Neuronal stem cell (in vitro differentiated cells): ENCODE measurements around the gene SCIMP.

Source experiments
- DNase-seq: peaks from one replicate; pipeline ENCODE4 v3.0.0-alpha.2; 2013; ENCODE audit warnings: low spot score
- H2AFZ ChIP-seq: one replicate; pipeline ENCODE4 v1.6.1; 2013; ENCODE audit warnings: mild to moderate bottlenecking, low read length, inconsistent platforms
- H2AK5ac ChIP-seq: 2 replicates; pipeline ENCODE4 v1.6.1; 2013; ENCODE audit warnings: low read depth, mild to moderate bottlenecking, inconsistent platforms, low read length, moderate library complexity, mixed read lengths
- H2BK120ac ChIP-seq: 2 replicates; pipeline ENCODE4 v1.6.1; 2013; ENCODE audit warnings: low read depth, mild to moderate bottlenecking, inconsistent platforms, low read length, moderate library complexity, mixed read lengths
- H2BK12ac ChIP-seq: one replicate; pipeline ENCODE4 v1.6.1; 2013; ENCODE audit warnings: low read length, inconsistent platforms
- H2BK15ac ChIP-seq: 2 replicates; pipeline ENCODE4 v1.6.1; 2013; ENCODE audit warnings: mild to moderate bottlenecking, low read length, inconsistent platforms, mixed read lengths
- H2BK5ac ChIP-seq: one replicate; pipeline ENCODE4 v1.6.1; 2013; ENCODE audit warnings: inconsistent platforms, mild to moderate bottlenecking, low read length, moderate library complexity
- H3K14ac ChIP-seq: one replicate; pipeline ENCODE4 v1.6.1; 2013; ENCODE audit warnings: low read length, inconsistent platforms
- H3K18ac ChIP-seq: 2 replicates; pipeline ENCODE4 v1.6.1; 2013; ENCODE audit warnings: low read length, inconsistent platforms
- H3K23ac ChIP-seq: 2 replicates; pipeline ENCODE4 v1.6.1; 2013; ENCODE audit warnings: low read depth, mild to moderate bottlenecking, mixed read lengths, low read length, inconsistent platforms; ENCODE audit not compliant: poor library complexity
- H3K27ac ChIP-seq: replicated peaks from 3 replicates; pipeline ENCODE4 v1.5.1; 2013; ENCODE audit warnings: low read length, inconsistent platforms
- H3K27me3 ChIP-seq, 3 experiments: 2 replicates each; pipeline ENCODE4 v1.6.1; 2013; ENCODE audit warnings: low read length in 3 of 3, mild to moderate bottlenecking in 2 of 3, inconsistent platforms in 1 of 3, low read depth in 1 of 3, mixed read lengths in 1 of 3, moderate library complexity in 1 of 3; ENCODE audit not compliant: control insufficient read depth in 3 of 3, insufficient read depth in 3 of 3
- H3K36me3 ChIP-seq, 2 donors: replicated peaks in 1 of 2; 2 replicates each; pipeline ENCODE4 v1.6.1; 2013; ENCODE audit warnings: low read length in 2 of 2; ENCODE audit not compliant: control insufficient read depth in 2 of 2, insufficient read depth in 2 of 2
- H3K4ac ChIP-seq: 2 replicates; pipeline ENCODE4 v1.6.1; 2013; ENCODE audit warnings: inconsistent platforms, mild to moderate bottlenecking, low read length, moderate library complexity
- H3K4me1 ChIP-seq, 2 donors: 1 replicate in 1 of 2; 2 replicates in 1 of 2; pipeline ENCODE4 v1.6.1; 2013; ENCODE audit warnings: low read length in 2 of 2, low read depth in 1 of 2; ENCODE audit not compliant: control insufficient read depth in 2 of 2, insufficient read depth in 1 of 2
- H3K4me2 ChIP-seq: one replicate; pipeline ENCODE4 v1.6.1; 2013; ENCODE audit warnings: mild to moderate bottlenecking, low read length, inconsistent platforms; ENCODE audit not compliant: insufficient read depth, poor library complexity, severe bottlenecking
- H3K4me3 ChIP-seq, 2 donors: 2 replicates each; pipeline ENCODE4 v1.5.1; 2013; ENCODE audit warnings: low read length in 2 of 2, mild to moderate bottlenecking in 2 of 2, inconsistent platforms in 1 of 2, moderate library complexity in 1 of 2
- H3K79me1 ChIP-seq: one replicate; pipeline ENCODE4 v1.6.1; 2013; ENCODE audit warnings: low read depth, mild to moderate bottlenecking, inconsistent platforms, low read length, moderate library complexity
- H3K9ac ChIP-seq: one replicate; pipeline ENCODE4 v1.6.1; 2013; ENCODE audit warnings: mild to moderate bottlenecking, low read depth, low read length, inconsistent platforms; ENCODE audit not compliant: poor library complexity
- H3K9me3 ChIP-seq, 2 donors: replicated peaks in 1 of 2; 2 replicates each; pipeline versions ENCODE3 to v1.6.1; 2013; ENCODE audit warnings: low read length in 2 of 2, mild to moderate bottlenecking in 2 of 2, inconsistent platforms in 1 of 2, low read depth in 1 of 2, mixed read lengths in 1 of 2, moderate library complexity in 1 of 2; ENCODE audit not compliant: control insufficient read depth in 2 of 2, insufficient read depth in 1 of 2
- H4K8ac ChIP-seq: one replicate; pipeline ENCODE4 v1.6.1; 2013; ENCODE audit warnings: low read depth, mild to moderate bottlenecking, inconsistent platforms, low read length, moderate library complexity
- H4K91ac ChIP-seq: one replicate; pipeline ENCODE4 v1.6.1; 2013; ENCODE audit warnings: low read length, low read depth, mild to moderate bottlenecking, inconsistent platforms; ENCODE audit not compliant: poor library complexity
- WGBS, 2 donors: extraction: QIAGEN DNeasy Blood & Tissue Kit; methylation state at CpG; one replicate each; pipeline ENCODE4 v1.1.7; 2013; ENCODE audit warnings: missing lambda C conversion rate in 2 of 2, mixed read lengths in 1 of 2; ENCODE audit not compliant: insufficient read length in 2 of 2, insufficient replicate concordance in 1 of 2; ENCODE audit errors: extremely low coverage in 2 of 2; 5-methylcytosine and 5-hydroxymethylcytosine counted together

Gene SCIMP

DNA sequence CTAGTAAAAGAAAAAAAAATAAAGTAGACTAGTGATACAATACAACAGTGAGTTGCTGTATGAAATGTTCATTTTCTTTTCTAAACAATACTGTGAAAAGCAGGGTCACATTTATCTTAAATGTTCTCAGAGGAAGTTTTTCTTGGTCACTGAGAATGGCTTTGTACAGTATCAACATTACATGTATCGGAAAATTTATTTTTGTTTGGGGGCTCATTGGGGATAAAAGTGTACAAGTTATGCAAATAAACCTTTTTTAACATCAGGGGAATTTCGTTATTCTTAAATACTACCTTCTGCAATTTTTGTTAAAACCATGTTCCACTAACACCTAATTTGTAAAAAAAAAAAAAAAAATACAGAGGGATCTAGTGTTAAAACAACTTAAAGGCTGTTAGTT is 34.3 kb downstream of the SCIMP start:
- WGBS, 2 donors, result no CpG with 5 or more reads among the region's 2 CpGs
- Histone ChIP-seq H4K91ac (no peak overlapping the region), H3K18ac (no peak overlapping the region), H4K8ac (no peak overlapping the region), H3K14ac (no peak overlapping the region), H2BK5ac (no peak overlapping the region), H3K4ac (no peak overlapping the region), H3K36me3 (peaks cover 2 to 7% of the 10 kb centered on the region in 2 donors), H3K9me3 (no peaks in the 10 kb centered on the region), H3K79me1 (no peaks in the 10 kb centered on the region), H3K9ac (no peak overlapping the region), H2AK5ac (no peak overlapping the region), H3K4me1 (no peaks in the 10 kb centered on the region), H2AFZ (no peak overlapping the region), H2BK120ac (no peak overlapping the region), H3K23ac (no peak overlapping the region), H2BK15ac (no peak overlapping the region), H3K27ac (no peak overlapping the region), H3K4me2 (no peak overlapping the region), H3K27me3 (no peaks in the 10 kb centered on the region), H3K4me3 (no peak overlapping the region), H2BK12ac (no peak overlapping the region)
- DNase-seq, result no peak

DNA sequence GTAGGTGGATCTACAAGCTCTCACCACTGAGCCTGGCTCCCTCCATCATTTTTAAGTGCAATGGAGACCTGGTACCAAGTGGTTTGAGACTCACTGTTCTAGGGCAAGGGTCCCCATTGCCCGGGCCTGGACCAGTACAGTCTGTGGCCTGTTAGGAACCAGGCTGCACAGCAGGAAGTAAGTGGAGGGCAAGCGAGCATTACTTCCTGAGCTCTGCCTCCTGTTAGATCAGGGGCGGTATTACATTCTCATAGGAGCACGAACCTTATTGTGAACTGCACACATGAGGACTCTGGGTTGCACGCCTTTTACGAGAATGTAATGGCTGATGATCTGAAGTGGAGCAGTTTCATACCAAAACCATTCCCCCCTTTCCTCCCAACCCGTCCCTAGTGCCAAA is 36.2 kb downstream of the SCIMP start:
- Histone ChIP-seq H3K27me3 (no peaks in the 10 kb centered on the region), H2BK15ac (no peak overlapping the region), H2AK5ac (no peak overlapping the region), H3K14ac (no peak overlapping the region), H3K9me3 (no peaks in the 10 kb centered on the region), H3K36me3 (peaks cover 2 to 11% of the 10 kb centered on the region in 2 donors), H2BK12ac (no peak overlapping the region), H4K91ac (no peak overlapping the region), H3K4me2 (no peak overlapping the region), H2BK5ac (no peak overlapping the region), H3K79me1 (no peaks in the 10 kb centered on the region), H3K18ac (no peak overlapping the region), H3K4ac (no peak overlapping the region), H3K9ac (no peak overlapping the region), H3K4me1 (no peaks in the 10 kb centered on the region), H4K8ac (no peak overlapping the region), H3K27ac (no peak overlapping the region), H2BK120ac (no peak overlapping the region), H2AFZ (no peak overlapping the region), H3K23ac (no peak overlapping the region), H3K4me3 (peak overlapping the region in 1 of 2 donors; percentile 40)
- no CpG with 5 or more reads among the region's 7 CpGs for WGBS, 2 donors
- DNase-seq, result no peak

DNA sequence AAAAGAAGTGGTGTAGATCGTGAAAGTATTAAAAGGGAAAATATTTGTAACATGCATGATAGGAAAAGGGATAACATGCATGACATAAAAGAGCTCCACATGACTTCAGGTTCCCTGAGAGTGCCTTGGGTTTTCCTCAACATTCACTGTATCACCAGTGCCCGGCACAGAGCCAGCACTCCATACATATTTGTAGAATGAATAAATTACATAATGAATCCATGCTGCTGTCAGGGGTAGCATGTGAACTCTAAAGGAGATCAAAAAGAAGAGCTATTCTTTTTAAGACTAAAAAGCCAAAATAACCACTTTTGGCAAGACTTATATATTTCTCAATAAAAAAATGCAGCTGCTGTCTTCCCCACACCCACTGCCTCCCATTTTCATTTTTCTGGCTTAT is 40.3 kb downstream of the SCIMP start:
- H3K79me1 ChIP-seq, result peaks cover 3% of the 10 kb centered on the region
- H2BK12ac ChIP-seq, result no peak overlapping the region
- H3K27me3 ChIP-seq, result no peaks in the 10 kb centered on the region
- 100% methylated on average over 1 of the region's 2 CpGs for whole genome bisulfite sequencing, 2 donors
- H3K4me1 ChIP-seq, result peaks cover 4 to 6% of the 10 kb centered on the region in 2 donors
- H3K36me3 ChIP-seq, result peaks cover 10 to 26% of the 10 kb centered on the region in 2 donors
- H3K9me3 ChIP-seq, result peaks cover 7 to 14% of the 10 kb centered on the region in 2 donors
- no peak overlapping the region for H2BK5ac ChIP-seq
- H3K18ac ChIP-seq, result no peak overlapping the region
- H4K8ac ChIP-seq, result no peak overlapping the region
- H2AK5ac ChIP-seq, result no peak overlapping the region
- no peak overlapping the region for H3K23ac ChIP-seq
- H3K4me3 ChIP-seq, result no peak overlapping the region
- H3K9ac ChIP-seq, result no peak overlapping the region
- no peak for DNase-seq
- no peak overlapping the region for H2BK120ac ChIP-seq
- no peak overlapping the region for H3K4ac ChIP-seq
- H2BK15ac ChIP-seq, result no peak overlapping the region
- H4K91ac ChIP-seq, result no peak overlapping the region
- no peak overlapping the region for H3K14ac ChIP-seq
- no peak overlapping the region for H2AFZ ChIP-seq
- no peak overlapping the region for H3K27ac ChIP-seq
- no peak overlapping the region for H3K4me2 ChIP-seq

DNA sequence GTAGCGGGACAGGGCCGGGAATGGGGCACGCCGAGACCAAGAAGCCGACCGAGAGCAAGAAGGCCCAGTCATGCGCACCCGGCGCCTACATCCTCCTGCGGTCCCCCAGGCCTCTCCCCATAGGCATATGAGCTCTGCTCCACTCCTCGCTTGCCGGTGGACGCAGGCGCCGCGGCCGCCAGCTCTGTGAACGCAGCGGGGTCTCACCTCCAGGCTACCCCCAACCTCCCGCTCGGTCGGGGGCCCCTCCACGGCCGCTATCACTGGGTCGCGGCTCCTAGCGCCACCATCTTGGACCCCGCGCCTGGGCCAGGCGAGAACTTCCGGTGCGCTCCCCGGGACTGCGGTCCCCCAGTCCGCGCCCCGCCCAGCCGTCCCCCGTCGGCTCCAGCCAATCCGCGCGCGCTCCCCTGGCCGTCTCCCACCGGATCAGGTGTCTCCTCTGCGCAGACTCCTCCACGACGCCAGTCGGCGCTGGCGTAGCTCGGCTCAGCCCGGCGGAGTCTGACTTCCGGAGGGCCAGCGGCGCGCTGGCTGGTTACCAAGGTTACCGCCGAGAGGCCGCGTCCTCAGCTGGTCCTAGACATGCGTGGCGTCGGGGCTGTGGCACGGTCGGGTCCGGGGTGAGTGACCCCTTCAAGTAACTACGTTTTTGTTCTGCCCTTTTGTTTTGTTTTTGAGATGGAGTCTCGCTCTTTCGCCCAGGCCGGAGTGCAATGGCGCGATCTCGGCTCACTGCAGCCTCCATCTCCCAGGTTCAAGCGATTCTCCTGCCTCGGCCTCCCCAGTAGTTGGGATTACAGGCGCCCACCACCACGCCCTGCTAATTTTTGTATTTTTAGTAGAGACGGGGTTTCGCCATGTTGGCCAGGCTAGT is 42.9 kb downstream of the SCIMP start, which contains the start of gene ZNF594:
Gene ZNF594 (minus strand): TSS at position 328 of the 877 bp plus-strand sequence. CDS start 7,612 bp downstream, outside the sequence.
- Histone ChIP-seq H3K9ac (peak within 1 kb of the TSS; percentile 95), H3K36me3 (peaks cover 12 to 49% of the 10 kb centered on the region in 2 donors), H3K4me3 (peak within 1 kb of the TSS; percentile 99 to 100), H3K27me3 (no peaks in the 10 kb centered on the region), H3K18ac (peak within 1 kb of the TSS; percentile 100), H2AK5ac (peak within 1 kb of the TSS; percentile 91), H3K4me1 (peaks cover 4 to 6% of the 10 kb centered on the region in 2 donors), H2AFZ (peak within 1 kb of the TSS; percentile 94), H2BK15ac (no peak within 1 kb of the TSS), H4K8ac (peak within 1 kb of the TSS; percentile 50), H2BK120ac (peak within 1 kb of the TSS; percentile 88), H3K23ac (peak within 1 kb of the TSS; percentile 94), H2BK12ac (no peak within 1 kb of the TSS), H3K9me3 (peaks cover 14 to 38% of the 10 kb centered on the region in 2 donors), H3K79me1 (peaks cover 3% of the 10 kb centered on the region), H4K91ac (peak within 1 kb of the TSS; percentile 59), H3K4ac (no peak within 1 kb of the TSS), H2BK5ac (peak within 1 kb of the TSS; percentile 87), H3K14ac (peak within 1 kb of the TSS; percentile 67), H3K4me2 (peak within 1 kb of the TSS; percentile 87), H3K27ac (no peak within 1 kb of the TSS)
- WGBS, 2 donors, result no CpG with 5 or more reads among the region's 82 CpGs
- DNase-seq, result peak; percentile 90
